ENCODE results near the gene CSRP1.
A peak's percentile ranks its signal among the peaks of the same experiment; 100 is the strongest.
"Not testable (repeated sequence)": the region's sequence is repeated elsewhere in the genome, so short reads cannot be mapped to it uniquely, and the experiment has no call there.

Gene CSRP1

DNA sequence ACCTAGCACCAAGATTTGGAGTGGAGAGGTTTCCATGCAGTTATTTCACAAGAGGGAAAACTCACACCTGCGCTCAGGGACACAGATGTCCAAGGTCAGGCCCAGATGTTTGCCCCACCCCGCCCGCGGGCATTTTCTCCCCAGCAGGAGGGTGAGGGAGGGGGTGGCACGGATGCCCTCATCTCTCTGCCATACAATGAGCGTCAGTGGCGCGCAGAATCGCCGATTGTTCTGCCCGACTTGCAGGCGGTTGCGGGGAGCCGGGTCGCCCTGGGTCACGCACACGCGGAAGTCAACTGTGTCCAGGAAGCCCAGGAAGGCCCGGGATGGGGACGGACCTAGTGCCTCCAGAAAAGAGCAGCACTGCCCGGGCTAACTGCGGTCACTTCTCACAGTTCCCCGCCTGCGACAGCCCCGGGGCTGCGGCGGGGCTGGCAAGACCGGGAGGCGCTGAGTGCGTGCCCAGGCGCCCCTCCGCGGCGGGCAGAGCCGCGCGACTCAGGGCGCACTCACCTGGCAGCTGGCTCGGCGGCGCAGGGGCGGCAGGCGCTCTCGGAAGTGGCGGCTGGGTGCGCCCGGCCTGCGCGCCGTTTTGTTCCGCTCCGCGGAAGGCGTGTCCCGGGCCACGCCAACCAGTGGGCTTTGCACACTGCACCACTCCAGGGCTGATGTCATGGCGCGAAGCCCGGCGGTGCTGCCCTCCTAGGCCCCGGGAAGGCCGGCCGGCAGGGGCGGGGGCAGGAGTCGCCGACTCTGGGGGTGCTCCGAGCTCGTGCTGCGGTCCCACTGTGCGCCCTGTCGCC, at the start of gene CSRP1:
CSRP1 (minus strand) TSS at position 567 of the 803 bp plus-strand sequence. CDS start 10,820 bp downstream, outside the sequence.
- DNase-seq = peak; percentile 84

DNA sequence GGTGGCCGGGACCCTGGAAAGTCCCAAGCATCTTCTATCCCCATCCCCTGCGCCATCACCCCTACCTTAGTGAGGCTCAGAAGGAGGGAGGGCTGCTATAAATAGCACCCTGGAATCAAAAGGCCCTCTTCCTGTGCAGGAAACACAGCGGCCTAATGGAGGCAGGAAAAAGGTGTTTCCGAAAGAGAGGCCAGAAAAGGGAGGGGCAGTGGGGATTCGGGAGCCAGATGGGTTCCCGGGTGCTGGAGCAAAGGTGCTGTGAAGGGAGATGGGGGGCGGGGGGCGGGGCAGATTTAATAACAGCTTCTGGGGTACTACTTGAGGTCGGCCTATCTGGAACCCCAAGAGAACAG, 48.6 kb upstream of the CSRP1 start:
- no peak for DNase-seq

DNA sequence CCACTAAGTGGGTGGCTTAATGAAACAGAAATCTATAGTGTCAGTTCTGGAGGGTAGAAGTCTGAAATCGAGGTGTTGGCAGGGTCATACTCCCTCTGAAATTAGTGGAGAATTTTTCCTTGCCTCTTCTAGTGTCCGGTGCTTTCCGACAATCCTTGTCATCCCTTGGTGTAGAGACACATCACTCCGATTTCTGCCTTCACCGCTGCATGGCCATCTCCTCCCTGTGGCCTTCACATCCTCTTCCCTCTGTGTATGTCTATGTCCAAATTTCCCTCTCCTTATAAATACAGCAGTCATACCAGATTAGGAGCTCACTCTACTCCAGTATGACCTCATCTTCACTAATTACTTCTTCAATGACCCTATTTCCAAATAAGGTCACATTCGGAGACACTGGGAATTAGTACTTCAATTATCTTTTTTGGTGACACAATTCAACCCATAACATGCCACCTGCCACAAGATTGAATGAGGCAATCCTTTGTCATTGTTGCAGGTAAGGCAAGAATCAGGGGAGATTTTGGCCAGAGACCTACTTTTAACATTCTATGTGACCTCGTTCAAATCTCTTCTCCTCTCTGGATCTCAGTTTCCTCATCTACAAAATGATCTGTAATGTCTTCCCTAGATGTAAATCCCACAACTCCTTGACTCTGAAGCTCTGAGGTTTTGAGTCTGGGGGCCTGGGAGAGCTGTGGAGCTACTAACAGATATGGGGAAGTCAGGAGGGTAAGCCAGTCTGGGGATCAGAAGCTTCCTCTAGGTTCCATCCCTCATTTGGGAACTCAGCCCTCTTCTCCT, 48.1 kb upstream of the CSRP1 start:
- no peak for DNase-seq

DNA sequence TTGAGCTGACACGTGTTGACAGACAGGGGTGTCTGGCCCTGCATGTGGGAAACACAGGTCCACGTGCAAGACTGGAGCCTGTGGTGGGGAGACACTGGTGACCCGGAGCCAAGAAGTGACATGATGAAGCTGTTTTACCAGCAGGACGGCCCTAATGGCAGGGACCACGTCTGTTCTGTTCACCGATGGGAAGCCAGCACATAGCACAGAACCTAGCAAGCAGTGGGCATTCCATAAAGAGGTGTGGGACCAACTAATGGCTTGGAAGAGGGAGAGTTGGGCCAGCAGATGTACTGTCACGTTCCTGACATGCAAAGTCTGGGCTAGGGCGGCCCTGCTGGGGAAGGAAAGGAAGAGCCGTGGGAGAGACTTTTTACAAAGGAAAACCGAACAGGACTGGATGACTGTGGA, 47.3 kb upstream of the CSRP1 start:
- no peak for DNase-seq

DNA sequence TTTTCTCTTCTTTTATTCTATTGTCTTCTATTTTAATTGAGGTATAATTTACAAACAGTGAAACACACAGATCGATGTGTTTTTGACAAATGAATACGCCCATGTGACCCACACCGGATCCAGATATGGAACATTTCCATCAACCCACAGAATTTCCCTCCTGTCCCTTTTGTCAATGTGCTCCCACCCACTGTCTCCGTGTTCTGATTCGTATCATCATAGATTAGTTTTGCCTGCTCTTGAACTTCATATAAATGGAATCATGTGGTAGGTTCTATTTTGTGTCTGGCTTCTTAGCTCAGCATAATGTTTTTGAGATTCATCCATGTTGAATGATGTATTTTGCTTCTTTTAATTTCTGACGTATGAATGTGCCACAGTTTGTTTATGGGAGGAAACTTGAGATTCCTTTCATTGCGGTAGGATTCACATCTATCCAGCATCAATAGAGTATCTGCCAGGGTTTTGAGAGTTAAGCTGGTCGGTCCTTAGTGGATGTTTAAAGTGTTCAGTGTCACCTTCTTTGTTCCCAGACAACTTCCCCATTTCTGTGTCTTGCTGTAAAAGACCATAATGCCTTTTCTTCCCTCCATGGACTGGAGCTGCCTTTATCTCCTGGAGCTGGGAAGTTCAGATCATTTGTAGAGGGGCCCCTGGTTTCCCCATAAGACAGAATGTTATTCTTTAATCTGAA, 46.7 kb upstream of the CSRP1 start:
- no peak for DNase-seq

DNA sequence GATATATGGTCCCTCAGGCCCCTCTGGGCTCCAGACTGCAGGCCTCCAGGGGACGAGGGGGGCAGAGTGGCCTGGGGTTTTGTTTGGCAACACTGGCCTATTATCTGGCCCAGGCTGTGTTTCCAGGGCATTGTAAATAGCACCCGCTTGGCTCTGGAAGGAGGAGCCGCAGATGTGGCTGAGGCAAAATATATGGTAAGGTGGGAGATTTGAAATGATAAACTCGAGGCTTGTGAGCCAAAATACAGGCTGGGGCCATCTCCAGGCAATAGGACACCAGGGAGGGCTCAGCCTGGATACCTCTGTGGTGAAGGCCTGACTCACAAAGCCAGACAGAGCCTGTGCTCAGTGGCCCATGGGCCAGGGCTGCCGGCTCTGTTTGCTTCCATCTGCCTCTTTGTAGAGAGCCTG, 46.0 kb upstream of the CSRP1 start:
- no peak for DNase-seq

DNA sequence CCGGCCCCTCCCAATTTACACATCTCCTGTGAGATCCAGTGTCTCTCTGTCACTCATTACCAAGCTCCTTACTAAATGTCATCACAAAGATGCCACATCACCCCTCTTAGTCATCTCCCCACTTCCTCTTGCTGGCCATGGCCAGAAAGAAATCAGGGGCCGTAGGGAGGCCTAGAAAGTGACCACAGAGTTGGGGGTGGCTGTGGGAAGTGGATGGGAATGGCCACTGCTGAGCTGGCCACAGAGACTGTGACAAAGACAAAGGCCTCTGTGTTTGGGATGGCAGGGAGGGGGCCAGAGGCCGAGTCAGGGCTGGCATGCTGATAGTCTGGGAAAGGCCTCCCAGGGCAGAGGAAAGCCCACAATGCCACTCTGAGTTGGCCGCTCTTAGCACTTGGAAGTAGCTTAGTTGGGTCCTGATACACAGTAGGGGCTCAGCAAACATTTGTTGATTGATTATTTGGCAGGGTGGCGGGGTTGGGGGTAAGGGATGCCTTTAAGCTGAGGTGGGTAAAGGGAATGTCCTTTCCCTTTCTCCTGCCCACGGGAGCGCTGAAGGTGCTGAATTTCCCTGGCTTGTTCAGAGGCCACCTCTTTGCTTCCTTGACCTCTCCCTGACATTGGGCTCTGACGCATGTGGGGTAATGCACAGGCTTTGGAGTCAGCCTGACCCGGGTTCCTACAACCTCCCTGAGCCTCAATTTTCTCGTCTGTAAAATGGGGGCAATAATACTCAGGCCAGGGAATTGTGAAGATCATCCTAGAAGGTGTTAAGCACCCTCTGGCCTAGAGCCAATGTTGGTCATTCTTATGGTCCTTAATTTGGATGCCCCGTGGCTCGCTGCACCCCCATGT, 45.2 kb upstream of the CSRP1 start:
- DNase-seq = peak; percentile 68

DNA sequence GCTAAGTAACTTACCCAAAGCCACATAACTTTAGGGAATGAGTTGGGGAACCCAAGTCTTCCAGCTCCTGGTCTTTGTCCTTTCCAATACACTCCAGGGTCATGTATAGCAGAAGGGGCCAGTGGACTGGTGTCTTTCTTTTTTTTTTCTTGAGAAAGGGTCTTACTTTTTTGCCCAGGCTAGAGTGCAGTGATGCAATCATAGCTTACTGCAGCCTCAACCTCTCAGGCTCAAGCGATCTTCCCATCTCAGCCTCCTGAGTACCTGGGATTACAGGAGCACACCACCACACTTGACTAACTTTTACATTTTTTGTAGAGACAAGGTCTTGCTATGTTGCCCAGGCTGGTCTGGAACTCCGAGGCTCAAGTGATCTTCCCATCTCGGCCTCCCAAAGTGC, 44.2 kb upstream of the CSRP1 start:
- no peak for DNase-seq

DNA sequence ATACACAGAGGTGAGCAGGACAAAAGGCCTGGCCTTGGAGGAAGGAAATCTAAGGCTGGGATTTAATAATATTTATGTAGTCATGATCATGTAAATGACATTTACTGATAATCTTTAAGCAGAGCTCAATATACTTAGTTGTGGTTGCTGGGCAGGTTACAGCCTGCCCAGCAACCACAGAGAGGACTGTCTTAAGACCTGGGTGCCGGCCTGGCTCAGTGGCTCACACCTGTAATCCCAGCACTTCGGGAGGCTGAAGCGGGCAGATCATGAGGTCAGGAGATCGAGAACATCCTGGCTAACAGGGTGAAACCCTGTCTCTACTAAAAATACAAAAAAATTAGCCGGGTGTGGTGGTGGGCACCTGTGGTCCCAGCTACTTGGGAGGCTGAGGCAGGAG, 42.6 kb upstream of the CSRP1 start:
- not testable (repeated sequence) for DNase-seq

DNA sequence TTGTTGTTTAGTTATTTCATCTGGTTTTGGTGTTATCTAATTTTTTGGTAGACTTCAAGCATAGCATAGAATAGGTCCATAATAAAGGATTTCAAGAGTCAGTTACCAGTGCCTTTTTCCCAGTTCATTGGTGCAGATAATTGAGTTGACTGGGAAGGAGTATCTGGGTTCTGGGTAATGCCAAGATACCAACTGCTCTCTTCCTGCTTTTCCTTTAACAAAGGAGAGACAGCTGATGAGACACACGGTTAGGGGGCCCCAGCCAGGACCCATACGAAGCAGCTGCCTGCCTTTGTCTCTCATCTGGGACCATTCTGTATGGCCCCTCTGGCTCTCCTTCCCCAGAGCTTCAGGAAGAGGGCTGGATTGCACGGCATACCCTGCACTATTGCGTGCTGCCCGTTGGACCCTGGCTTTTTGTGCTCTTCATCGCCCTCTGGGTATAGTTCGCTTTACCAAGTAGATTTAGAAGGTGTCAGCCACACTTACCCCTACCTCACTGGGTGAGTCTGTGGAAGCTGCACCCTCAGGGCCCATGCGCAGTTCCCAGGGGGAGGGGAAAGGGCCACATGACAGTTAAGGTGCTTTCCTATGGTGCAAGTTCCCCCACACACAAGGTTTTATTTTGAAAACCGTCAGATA, 39.0 kb upstream of the CSRP1 start:
- DNase-seq = no peak

DNA sequence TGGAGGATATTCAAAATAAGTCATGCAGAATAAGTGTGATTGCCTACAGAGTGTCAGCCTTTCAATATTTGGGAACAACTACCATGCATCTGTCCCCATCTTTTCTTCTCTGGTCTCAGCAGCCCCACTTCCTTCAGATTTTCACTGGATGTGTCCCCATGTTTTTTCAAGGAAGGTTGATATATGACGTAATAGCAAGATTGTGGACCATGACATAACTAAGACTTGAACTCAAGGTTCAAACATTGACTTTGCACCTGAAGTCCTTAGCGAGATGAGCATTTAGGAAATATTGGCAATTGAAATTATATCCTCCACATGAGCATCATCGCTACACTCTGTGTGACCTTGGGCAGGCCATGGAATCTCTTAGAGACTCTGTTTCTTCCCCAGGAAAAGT, 37.8 kb upstream of the CSRP1 start:
- DNase-seq = no peak

DNA sequence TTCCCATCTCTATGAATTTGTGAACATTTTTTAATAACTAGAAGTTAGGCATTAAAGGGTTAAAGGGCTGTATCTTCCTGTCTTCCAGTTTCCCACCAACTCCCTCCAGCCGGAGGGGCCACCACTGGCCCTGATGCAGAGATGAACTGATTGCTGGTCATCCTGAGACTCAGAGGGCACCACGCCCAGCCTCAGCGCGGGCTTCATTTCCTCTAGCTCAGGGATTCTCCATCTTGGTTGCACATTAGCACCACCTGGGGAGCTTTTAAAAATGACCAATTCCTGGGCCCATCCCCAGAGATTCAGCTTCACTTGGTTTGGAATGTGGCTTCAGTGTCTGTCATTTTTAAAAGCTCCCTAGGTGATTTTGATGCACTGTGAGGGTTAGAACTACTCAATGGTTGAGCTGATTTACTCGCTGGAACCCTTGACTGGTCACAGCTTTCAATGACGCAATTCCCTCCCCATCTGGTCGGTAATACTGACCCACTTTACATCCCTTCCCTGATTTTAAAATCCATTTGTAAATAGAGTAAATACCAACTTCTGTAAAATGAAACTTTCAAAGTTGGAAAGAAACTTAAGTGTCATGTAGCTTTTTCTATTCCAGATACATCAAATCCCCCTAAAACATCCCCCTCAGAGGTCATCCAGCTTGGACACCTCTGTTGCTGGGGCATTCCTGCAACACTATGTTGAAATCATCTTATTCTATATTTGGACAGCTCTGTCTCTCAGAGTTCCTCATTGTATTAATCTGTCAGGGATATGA, 37.1 kb upstream of the CSRP1 start:
- DNase-seq = no peak

DNA sequence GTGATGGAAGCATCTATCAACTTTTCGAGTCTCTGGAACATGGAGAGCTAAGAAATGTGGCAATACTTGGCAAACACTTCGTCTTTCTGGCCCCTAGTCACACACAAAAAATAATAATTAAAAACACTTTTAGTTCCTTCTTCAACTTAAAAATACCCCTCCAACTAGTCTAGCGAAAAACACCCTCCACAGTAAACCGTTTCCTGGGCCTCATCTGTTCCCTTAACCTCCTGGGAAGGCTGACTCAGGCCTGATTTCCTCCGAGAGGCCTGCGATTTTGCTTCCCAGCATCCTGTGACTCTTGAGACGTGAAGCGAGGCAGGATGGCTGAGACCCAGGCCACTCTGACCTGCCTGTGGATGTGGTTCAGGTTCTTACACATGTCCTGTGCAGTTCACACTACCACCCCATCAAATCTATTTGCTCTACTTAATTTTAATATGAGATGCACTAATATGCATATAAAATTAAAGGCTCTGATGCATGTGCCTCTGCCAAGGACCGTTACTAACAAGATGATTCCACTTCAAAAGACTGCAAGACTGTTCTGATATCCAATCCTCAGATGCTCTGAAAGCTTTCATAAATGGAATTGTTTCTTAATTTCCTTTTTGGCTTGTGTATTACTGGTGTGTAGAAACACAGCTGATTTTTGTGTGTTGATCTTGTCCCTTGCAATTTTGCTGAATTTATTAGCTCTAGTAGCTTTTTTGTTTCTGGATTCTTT, 35.5 kb upstream of the CSRP1 start:
- DNase-seq = no peak

DNA sequence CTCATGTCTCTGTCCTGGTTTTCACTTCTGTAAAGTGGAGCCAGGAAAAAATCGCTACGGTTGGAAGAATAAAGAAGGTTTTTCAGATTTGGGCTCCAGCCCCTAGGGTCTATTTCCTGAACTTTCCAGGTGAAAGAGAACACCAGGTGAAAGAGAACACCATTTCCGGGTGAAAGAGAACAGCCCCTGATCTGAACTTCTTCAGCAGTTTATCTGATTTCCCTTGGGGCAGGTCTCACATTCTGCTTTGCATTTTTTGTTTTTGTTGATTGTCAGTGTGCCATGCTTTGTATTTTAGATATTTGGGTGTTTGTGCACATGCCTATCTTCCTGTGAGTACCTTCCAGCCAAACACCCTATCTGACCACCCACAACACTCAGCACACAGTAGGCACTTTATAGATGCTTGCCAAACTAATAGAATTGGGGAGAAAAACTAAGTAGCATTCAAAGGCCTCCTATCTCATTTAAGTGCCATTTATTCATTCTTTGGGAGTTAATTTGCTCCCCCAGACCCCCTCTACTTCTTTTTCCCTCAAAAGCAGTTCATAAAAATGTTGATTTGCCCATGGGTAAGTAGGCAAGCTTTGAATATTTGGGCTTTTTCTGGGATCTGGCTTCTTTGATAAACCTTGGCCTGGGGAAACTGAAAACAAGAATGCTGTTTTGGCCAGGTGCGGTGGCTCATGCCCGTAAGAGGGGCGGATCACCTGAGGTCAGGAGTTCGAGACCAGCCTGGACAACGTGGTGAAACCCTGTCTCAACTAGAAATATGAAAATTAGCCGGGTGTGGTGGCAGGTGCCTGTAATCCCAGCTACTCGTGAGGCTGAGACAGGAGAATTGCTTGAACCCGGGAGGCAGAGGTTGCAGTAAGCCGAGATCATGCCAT, 34.2 kb upstream of the CSRP1 start:
- no peak for DNase-seq

DNA sequence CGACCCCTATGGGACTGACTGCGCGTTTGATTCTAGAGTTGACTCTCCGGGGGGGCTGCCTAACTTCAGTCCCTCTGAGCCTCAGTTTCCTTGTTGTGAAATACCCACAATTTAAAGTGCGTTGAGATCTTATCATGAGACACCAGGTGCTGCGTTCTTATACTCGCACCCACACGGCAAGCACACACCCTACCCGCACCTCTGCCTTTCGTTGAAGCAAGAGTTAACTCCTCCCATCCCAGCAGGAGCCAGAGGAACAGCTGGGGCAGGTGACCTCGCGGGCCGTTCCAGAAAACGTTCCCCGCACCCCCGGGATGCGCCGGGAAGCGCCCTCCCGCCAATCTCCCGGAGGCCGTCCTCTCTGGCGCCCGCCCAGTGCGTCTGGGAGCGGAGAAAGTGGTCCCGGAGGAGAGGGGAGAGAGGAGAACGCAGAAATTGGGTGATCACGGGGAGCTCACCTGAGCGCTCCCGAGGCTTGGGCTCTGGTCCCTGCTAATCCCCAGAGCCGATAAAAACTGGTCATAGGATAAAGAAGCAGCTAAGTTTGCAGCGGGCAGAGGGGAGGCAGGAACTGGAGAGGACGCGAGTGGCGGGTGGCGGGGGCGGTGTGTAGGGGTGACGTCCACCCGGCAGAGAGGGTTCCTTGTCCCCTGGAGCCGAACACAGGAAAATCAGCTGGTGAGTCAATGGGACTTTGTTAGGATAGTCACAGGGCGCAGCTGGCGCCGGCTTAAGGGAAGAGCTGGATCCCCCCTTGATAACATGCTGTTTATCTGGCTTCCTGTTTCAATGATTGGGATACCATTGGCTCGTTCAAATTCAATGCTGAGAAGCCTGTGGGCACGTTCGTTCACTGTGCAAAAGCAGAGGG, 32.9 kb upstream of the CSRP1 start:
- DNase-seq = peak; percentile 62

DNA sequence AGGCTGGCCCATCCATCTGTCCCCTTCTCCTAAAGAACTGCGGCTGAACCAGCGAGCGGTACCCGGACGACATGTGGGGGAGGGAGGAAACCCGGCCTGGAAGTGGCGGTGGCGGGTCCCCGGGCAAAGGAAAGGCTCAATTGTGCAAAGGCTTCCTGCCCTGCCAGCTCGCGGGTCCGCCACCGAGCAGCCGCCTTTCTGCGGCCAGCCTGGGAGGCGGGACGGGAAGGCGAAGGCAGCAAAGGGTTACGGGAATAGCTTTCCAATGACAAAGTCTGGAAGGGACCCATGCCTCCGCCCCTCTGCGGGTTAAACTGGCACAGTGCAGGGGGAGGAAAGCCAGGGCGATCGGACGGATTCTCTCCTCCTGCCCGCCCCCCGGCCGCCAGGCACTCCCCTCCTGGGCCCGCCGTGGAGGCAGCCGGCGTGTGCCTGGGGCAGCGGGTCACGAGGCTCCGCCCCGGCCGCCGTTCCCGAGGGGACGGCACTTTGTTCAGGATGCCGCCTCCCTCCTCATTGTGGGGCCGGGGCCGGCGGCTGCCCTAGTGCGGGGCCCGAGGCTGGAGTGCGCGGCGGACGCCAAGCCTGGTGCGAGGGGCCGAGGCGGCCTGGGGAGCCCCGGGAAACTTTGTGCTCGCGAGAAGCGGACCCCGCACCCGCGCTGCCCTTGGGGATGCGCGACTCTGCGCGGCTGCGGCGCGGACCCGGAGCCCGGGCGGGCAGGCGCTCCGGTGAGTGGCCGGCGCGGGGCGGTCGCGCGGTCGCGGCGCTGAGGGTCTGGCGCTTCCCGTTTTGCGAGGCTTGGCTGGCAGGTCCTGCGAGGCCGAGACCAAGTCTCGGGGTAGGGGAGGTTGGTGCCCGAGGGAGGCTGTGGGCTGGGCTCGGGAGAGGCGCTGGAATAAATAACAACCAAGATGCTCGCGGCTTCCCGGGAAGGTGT, 32.0 kb upstream of the CSRP1 start, which contains the start of gene NAV1:
NAV1 (plus strand) TSS at position 516 of the 940 bp plus-strand sequence. CDS start 83,758 bp downstream, outside the sequence.
- peak; percentile 88 for DNase-seq
